Spleen (tissue), 11 donors: Measurements from ENCODE around the gene IGLL5. TPM values are rescaled to one million over a fixed set of nuclear protein-coding genes. Genes with fewer than 3 reads are reported as not detected.

Experiments
- DNase-seq: peaks from one replicate; pipeline ENCODE4 v3.0.0-alpha.2; 2020
- H3K27ac ChIP-seq, 8 donors: fragments of 200-600 bp; sonication (generic) in 7 of 8; 1 replicate in 4 of 8; 2 replicates in 4 of 8; pipeline versions ENCODE4 v1.5.0 to v1.8.0; 2016 to 2021; ENCODE audit warnings: inconsistent platforms in 4 of 8, mild to moderate bottlenecking in 4 of 8, moderate library complexity in 1 of 8
- H3K27me3 ChIP-seq, 7 donors: fragments of 200-600 bp; sonication (generic) in 6 of 7; replicated peaks in 1 of 7; 1 replicate in 4 of 7; 2 replicates in 3 of 7; pipeline versions ENCODE4 v1.5.0 to v1.8.0; 2016 to 2021; ENCODE audit warnings: inconsistent platforms in 3 of 7, mild to moderate bottlenecking in 1 of 7
- H3K36me3 ChIP-seq, 6 donors: fragments of 200-600 bp; sonication (generic) in 5 of 6; 1 replicate in 4 of 6; 2 replicates in 2 of 6; pipeline versions ENCODE4 v1.5.0 to v1.8.0; 2016 to 2021; ENCODE audit warnings: inconsistent platforms in 2 of 6
- H3K4me1 ChIP-seq, 6 donors: fragments of 200-600 bp; sonication (generic) in 5 of 6; 1 replicate in 3 of 6; 2 replicates in 3 of 6; pipeline versions ENCODE4 v1.5.0 to v1.8.0; 2016 to 2021; ENCODE audit warnings: inconsistent platforms in 3 of 6
- H3K4me3 ChIP-seq, 8 donors: fragments of 200-600 bp; sonication (generic) in 7 of 8; 1 replicate in 4 of 8; 2 replicates in 4 of 8; pipeline versions ENCODE4 v1.5.0 to v1.8.0; 2016 to 2021; ENCODE audit warnings: inconsistent platforms in 4 of 8, mild to moderate bottlenecking in 4 of 8, moderate library complexity in 2 of 8
- H3K9me3 ChIP-seq, 8 donors: fragments of 200-600 bp; sonication (generic) in 7 of 8; 1 replicate in 4 of 8; 2 replicates in 4 of 8; pipeline versions ENCODE4 v1.5.0 to v1.8.0; 2016 to 2021; ENCODE audit warnings: inconsistent platforms in 4 of 8
- POLR2A ChIP-seq, 3 donors: fragments of 450-650 bp; IDR thresholded peaks; one replicate each; pipeline ENCODE4 v1.5.1; 2017; ENCODE audit warnings: antibody characterized with exemption in 3 of 3, mild to moderate bottlenecking in 1 of 3
- POLR2AphosphoS5 ChIP-seq, 3 donors: sonication (generic); formaldehyde crosslinking; IDR thresholded peaks; one replicate each; pipeline ENCODE4 v1.5.1; 2017; ENCODE audit warnings: antibody characterized with exemption in 3 of 3
- WGBS, 5 donors: extraction: QIAGEN DNeasy Blood & Tissue Kit in 3 of 5; methylation state at CpG; one replicate each; pipeline versions ENCODE4 v1.1.5 to v1.1.7; 2013 to 2018; 5-methylcytosine and 5-hydroxymethylcytosine counted together
- intact Hi-C: fragments of 100-400 bp; cut with DNase I; formaldehyde crosslinking; loops from one replicate; pipeline ENCODE4 v1.15.0; 2023; ENCODE audit warnings: low total_unique reads
- polyA plus RNA-seq, 3 donors: library from polyadenylated mRNA; stranded (reverse); fragments of 200-250 nt; gene quantifications; one replicate each; pipeline ENCODE4 v1.2.1, GENCODE V29; 2013
- total RNA-seq, 7 donors: library from RNA; depleted of rRNA in 3 of 7; stranded (reverse); fragments of >200 nt in 3 of 7; fragmentation: NEBNext Ultra II Directional in 4 of 7; extraction: Animal tissue kit (Norgen Biotek cat#: 25700) in 4 of 7; gene quantifications; one replicate each; pipeline versions ENCODE4 v1.1.0 to v1.2.1, GENCODE V29; 2016 to 2021
- TF ChIP-seq, protein P1 (sequence below), 11 experiments: fragments of 200-600 bp in 7 of 11; fragments of 450-650 bp in 4 of 11; sonication (generic) in 4 of 11; IDR thresholded peaks in 8 of 11; conservative IDR thresholded peaks in 3 of 11; 1 replicate in 7 of 11; 2 replicates in 4 of 11; pipeline versions ENCODE4 v1.4.0 to v1.8.0; 2016 to 2021; ENCODE audit warnings: antibody characterized with exemption in 11 of 11, inconsistent platforms in 4 of 11, mild to moderate bottlenecking in 1 of 11
- donor health status: healthy with polysubstance abuse.
- donor health status: DM: no; HTN: no; CAD: no; lungs with moderate emphysema.
- donor health status: DM: no; HTN: no; CAD: no.
- donor health status: Bipolar disorder and iron deficiency.
- donor health status: healthy.
- donor health status: DM: no; HTN: no; CAD: no.
- donor health status: DM: yes; HTN: yes; CAD: no.

IGLL5 gene
- total and polyA plus RNA-seq, 10 donors: 55.9 to 720 (median 127) TPM

DNA sequence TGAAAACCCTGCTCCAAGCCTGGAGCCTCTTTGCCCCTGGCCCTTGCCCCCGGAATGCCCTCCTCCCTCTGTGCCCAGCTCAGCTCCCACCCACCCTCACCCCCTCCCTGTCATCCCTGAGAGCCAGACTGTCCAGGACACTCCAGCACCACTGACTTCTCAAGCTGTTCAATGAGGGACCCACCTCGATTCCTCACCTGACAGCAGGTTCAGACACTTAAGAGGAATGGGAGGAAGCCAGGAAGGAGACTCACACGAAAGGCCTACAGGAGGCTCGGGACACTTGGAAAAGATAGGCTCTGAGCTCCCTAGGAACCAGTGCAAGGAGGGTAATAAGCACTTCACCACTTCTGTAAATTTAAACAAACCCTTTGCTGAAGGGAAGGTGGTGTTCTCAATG lies 35.8 kb downstream of the IGLL5 start:
- WGBS, 5 donors: 85 to 98% (median 91%) methylated on average over 4 of the region's 4 CpGs
- H3K9me3 ChIP-seq: no peaks in the 10 kb centered on the region

DNA sequence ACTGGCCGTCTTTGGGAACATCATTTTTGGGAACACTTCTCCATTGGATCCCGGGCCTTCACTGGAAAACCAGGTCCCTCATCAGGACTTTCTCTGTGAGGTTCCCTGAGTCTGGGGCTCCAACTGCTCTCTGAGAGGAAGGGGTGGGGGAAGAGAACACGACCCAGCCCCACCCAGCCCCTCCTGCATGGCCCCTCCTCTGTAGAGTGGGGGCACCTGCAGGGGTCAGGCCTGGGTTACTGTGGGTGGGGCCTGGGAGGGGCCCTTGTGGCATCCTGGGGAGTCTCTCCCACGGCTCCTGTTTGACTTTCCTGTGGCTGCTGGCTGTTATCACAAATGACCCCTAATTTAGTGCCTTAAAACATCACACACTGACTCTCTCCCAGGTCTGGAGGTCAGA lies 36.3 kb downstream of the IGLL5 start:
- WGBS, 5 donors: 56 to 92% (median 56%) methylated on average over 3 to 4 of the region's 4 CpGs
- no peak for DNase-seq
- Histone ChIP-seq H3K36me3 (no peaks in the 10 kb centered on the region), H3K27me3 (peaks cover 0 to 6% (median 0%) of the 10 kb centered on the region in 7 donors), H3K27ac (peak overlapping the region in 1 of 8 donors; percentile 11), H3K9me3 (no peaks in the 10 kb centered on the region), H3K4me3 (no peak overlapping the region), H3K4me1 (peaks cover 0 to 52% (median 21%) of the 10 kb centered on the region in 6 donors)
- TF ChIP-seq POLR2A (IDR thresholded peaks at IDR 0.05) (no peak), POLR2AphosphoS5 (IDR thresholded peaks at IDR 0.05) (no peak)
- TF ChIP-seq, protein P1, sequence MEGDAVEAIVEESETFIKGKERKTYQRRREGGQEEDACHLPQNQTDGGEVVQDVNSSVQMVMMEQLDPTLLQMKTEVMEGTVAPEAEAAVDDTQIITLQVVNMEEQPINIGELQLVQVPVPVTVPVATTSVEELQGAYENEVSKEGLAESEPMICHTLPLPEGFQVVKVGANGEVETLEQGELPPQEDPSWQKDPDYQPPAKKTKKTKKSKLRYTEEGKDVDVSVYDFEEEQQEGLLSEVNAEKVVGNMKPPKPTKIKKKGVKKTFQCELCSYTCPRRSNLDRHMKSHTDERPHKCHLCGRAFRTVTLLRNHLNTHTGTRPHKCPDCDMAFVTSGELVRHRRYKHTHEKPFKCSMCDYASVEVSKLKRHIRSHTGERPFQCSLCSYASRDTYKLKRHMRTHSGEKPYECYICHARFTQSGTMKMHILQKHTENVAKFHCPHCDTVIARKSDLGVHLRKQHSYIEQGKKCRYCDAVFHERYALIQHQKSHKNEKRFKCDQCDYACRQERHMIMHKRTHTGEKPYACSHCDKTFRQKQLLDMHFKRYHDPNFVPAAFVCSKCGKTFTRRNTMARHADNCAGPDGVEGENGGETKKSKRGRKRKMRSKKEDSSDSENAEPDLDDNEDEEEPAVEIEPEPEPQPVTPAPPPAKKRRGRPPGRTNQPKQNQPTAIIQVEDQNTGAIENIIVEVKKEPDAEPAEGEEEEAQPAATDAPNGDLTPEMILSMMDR (IDR thresholded peaks at IDR 0.05 in 8 of 11, conservative IDR thresholded peaks at IDR 0.05 in 3 of 11): no peak
- intact Hi-C loops: no loop called here

More for the DNA sequence above, 35.8 kb downstream of the IGLL5 start:
- Histone ChIP-seq H3K27ac (no peak overlapping the region), H3K4me3 (no peak overlapping the region), H3K27me3 (peaks cover 0 to 6% (median 0%) of the 10 kb centered on the region in 7 donors), H3K4me1 (peaks cover 0 to 46% (median 16%) of the 10 kb centered on the region in 6 donors), H3K36me3 (no peaks in the 10 kb centered on the region)
- DNase-seq: no peak
- intact Hi-C loops: no loop called here
- TF ChIP-seq, protein P1 (IDR thresholded peaks at IDR 0.05 in 8 of 11, conservative IDR thresholded peaks at IDR 0.05 in 3 of 11): no peak

- TF ChIP-seq POLR2A (IDR thresholded peaks at IDR 0.05) (no peak), POLR2AphosphoS5 (IDR thresholded peaks at IDR 0.05) (no peak)
- TF ChIP-seq, protein P1 (IDR thresholded peaks at IDR 0.05 in 8 of 11, conservative IDR thresholded peaks at IDR 0.05 in 3 of 11): no peak
- Histone ChIP-seq H3K9me3 (no peaks in the 10 kb centered on the region), H3K4me3 (no peak overlapping the region), H3K36me3 (no peaks in the 10 kb centered on the region), H3K27me3 (peaks cover 0 to 6% (median 0%) of the 10 kb centered on the region in 7 donors), H3K27ac (peak overlapping the region in 1 of 8 donors; percentile 11), H3K4me1 (peaks cover 0 to 58% (median 27%) of the 10 kb centered on the region in 6 donors)
- DNase-seq: no peak
- intact Hi-C loops: no loop called here
- 86 to 93% (median 89%) methylated on average over 8 to 9 of the region's 9 CpGs for WGBS, 5 donors
Measured at GRCh38 chr22:22924369-22925145, 36.9 kb downstream of the IGLL5 start.

- H3K9me3 ChIP-seq: no peaks in the 10 kb centered on the region
- no peaks in the 10 kb centered on the region for H3K36me3 ChIP-seq
- no peak overlapping the region for H3K27ac ChIP-seq
- H3K27me3 ChIP-seq: peaks cover 0 to 6% (median 0%) of the 10 kb centered on the region in 7 donors
- H3K4me1 ChIP-seq: peaks cover 0 to 65% (median 35%) of the 10 kb centered on the region in 6 donors
- WGBS, 5 donors: 81 to 87% (median 86%) methylated on average over 9 to 14 of the region's 14 CpGs
- DNase-seq: no peak
- intact Hi-C loops: no loop called here
- no peak overlapping the region for H3K4me3 ChIP-seq
- TF ChIP-seq, protein P1 (IDR thresholded peaks at IDR 0.05 in 8 of 11, conservative IDR thresholded peaks at IDR 0.05 in 3 of 11): no peak
- TF ChIP-seq POLR2A (IDR thresholded peaks at IDR 0.05): no peak
- TF ChIP-seq POLR2AphosphoS5 (IDR thresholded peaks at IDR 0.05): no peak
Measured at GRCh38 chr22:22925146-22925804, 37.7 kb downstream of the IGLL5 start.
